CMK (cell line): ENCODE results near the gene BICD1.
"Not testable (repeated sequence)": the region's sequence is repeated elsewhere in the genome, so short reads cannot be mapped to it uniquely, and the experiment has no call there.

ENCODE experiments used
- DNase-seq: peaks from one replicate; pipeline ENCODE4 v3.0.0-alpha.2; 2010; ENCODE audit warnings: low read depth

BICD1 gene

DNA sequence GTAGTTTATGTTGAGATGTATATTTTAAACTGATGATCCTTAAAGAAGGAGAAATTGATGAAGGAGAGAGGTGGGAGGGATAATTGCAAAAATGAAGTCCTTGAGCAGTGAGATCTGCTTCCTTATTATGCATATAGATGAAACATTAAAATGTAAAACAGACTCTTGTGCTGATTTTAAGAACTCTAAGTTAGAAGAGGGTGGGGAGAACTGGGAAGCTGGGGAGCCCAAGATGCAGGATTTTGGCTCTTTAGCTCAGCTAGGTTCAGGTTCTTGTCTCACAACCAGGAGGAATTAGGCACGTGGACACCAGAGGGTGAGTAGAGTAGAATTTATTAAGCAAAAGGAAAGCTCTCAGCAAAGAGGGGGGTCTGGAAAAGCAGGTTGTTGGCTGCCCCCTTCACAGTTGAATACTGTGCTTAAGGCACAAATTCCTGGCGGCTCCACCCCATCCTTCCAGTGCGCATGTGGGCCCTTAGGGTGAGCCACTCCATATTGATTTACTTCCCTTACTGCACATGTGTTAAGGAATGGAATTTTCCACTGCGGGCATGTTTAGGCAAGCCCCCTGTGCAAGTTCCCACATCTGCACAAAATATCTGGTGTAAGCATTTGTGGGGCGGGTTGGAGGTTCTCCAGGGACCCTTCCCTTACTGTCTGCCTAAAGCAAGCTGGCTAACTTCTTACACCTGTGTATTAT is 141.9 kb downstream of the BICD1 start:
- DNase-seq, result no peak

GRCh38 chr12:32249777-32250176 is 143.1 kb downstream of the BICD1 start:
- no peak for DNase-seq

DNA sequence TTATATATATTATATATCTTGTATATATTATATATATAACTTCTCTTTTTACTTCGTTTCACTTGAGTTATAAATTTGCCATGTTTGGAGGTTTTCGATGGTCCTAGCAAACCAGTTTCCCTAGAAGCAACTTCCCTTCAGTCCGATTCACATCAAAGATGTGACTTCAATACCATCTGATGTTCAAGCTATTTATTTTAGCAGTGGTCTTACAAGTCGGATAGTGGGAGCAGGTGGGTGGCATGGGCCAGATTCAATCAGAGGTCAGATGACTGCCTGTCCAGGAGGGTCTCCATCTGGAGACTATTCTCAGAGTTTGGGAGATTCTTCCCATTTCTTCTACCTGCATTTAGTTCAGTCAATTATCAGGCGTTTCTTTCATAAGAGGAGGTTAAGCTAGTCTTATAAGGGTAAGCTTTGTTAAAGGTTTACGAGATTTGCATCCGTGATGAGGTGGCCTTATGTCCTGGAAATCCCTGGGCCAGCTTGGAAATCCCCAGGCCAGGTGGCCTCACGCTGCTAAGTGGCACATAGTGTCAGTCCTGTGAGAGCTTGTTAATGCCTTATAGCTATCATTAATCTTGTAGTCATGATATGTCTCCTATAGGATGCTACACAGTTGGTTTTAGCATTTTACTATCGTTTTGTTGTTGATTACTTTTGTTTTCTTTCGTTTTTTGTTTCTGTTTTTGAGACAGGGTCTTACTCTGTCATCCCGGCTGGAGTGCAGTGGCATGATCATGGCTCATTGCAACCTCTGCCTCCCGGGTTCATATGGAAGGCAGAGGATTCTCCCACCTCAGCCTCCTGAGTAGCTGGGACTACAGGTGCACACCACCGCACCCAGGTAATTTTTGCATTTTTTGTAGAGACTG is 145.8 kb downstream of the BICD1 start:
- DNase-seq, result no peak

- DNase-seq, result no peak
Measured at GRCh38 chr12:32253154-32253790, 146.6 kb downstream of the BICD1 start.

DNA sequence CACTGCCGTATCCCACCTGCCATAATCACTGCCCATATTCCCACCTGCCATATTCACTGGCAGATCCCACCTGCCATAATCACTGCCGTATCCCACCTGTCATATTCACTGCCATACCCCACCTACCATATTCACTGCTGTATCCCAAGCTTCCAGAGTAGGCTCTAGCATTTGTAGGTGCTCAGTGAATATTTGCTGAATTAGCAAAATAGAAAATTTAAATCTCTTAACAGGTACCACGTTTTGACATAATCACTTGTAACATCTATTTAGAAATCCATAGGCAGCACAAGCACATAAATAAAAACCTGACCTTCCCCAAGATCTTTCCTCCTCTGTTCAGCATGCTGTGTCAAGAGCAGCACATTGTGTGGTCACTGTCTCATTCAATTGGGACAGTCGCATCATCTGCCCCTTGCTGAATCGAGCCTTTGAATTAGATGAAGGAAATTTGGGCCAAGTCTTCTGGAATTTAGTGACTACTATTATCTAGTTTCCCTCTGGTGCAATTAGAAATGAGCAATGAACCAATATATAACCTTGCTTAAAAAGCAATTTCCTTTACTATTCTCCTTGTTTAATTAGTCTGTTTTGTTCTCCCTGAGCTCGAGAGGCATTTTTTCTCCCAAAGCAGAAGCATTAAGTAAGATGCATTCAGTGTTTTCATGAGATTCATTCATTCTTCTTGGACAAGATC is 147.8 kb downstream of the BICD1 start:
- DNase-seq, result no peak

DNA sequence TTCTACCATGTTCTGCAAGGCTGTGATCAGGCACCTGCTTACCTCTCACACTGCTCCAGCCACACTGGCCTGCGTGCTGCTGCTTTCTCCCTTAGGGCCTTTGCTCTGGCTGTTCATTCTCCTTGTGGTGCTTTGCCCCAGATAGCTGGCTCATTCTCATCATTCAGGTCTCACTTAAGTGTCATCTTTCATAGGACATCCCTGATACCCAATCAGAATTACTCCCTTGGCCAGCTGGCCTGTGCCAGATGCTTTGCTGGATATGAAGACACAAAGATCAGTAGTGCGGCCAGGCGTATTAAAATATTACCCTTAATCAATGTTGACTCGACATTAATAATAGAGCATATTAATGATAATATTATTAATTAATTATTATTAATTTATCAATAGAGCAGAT is 148.9 kb downstream of the BICD1 start:
- no peak for DNase-seq

DNA sequence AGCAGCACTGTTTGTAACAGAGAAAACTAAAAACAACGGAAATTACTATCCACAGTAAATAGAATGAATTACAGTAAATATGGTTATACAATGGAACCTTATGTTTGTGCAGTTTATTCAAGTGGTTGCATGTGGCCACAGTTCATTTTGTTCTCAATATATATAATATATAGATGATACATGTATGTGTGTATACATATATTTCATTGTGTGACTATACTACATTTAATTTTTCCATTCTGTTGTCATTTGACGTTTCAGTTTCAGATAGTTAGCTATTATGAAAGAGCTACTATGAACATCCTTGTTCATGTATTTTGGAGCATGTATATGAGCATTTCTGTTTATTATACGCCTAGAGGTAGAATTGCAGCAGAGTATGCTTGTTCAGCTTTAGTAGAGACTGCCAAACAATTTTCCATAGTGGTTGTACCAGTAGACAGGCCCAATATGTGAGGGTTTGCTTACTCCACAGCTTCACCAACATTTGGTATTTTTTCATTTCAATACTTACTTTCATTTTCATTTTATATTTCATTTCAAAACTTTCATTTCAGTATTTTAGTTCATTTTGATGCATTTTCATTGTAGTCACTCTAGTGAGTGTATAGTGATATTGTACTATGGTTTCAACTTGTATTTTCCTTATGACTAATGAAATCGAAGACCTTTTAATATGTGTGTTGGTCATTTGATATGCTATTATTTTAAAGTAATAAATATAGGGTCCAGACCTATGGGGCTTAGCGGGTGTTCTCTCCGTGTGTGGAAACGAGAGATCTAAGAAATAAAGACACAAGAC is 151.2 kb downstream of the BICD1 start:
- DNase-seq, result no peak

- DNase-seq, result no peak
Measured at GRCh38 chr12:32260696-32261095, 154.0 kb downstream of the BICD1 start.

DNA sequence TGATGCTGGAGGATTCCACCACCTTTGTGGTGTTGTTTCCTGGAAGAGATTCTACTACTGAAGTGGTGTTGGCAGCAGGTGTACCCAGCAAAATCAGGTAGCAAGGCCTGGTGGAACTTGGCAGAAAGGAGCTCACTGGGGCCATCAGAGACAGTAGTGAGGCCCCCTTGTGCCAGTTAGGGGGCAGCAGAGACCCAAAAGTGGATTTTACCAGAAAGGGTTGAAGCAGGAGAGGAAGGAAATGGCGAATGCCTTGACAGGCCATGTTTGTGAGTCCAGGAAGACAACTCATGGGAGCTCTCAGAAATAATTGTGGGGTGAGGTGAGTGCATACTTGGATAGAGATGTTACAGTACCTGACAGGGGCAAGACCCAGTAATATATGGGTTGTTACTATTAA is 155.0 kb downstream of the BICD1 start:
- no peak for DNase-seq

DNA sequence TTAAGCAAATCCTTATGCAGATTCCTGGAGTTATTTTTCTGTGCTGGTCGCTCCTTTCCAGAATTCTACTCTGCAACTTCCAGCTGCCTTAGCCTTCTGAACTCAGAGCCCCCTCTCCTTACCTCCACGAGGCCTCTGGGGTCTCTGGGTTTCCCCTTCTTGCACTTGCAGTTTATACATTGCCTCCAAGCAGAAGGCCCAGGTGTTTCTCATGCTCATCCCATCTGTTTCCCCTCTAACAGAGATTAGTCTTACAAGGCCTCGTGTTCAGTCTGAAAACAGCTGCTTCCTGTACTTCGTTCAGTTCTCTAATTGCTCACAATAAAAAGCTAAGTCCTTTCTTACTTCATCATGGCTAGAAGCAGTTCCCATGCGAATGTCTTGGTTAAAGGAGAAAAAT is 158.3 kb downstream of the BICD1 start:
- peak; percentile 29 for DNase-seq

DNA sequence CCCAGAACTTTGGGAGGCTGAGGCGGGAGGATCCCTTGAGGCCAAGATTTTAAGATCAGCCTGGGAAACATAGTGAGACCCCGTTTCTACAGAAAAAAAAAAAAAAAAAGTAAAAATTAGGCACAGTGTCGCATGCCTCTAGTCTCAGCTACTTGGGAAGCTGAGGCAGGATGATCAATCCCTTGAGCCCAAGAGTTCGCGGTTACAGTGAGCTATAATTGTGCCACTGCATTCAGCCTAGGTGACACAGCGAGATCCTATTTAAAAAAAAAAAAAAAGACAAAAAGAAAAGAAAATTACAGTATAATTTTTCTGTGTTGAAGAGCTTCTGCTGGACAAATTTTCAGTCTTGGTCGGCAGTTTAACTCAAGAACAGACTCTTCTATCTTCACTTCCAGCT is 158.8 kb downstream of the BICD1 start:
- no peak for DNase-seq

- DNase-seq, result no peak
Measured at GRCh38 chr12:32265951-32266350, 159.3 kb downstream of the BICD1 start.

DNA sequence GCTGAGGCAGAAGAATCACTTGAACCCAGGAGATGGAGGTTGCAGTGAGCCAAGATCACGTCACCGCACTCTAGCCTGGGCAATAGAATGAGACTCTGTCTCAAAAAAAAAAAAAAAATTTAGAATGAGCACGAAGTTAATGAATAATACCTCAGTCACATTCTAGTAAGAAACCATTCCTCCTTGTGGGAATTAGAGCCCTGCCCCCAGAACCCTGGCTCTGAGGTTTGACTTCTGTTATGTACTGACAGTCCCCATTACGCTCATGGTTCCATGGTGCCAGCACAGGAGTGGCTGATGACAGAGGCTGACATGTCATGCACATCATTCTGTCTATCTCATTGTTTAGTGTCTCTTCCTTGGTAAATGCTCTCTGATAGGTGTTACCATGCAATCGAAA is 160.1 kb downstream of the BICD1 start:
- no peak for DNase-seq

GRCh38 chr12:32270818-32271710 is 164.4 kb downstream of the BICD1 start:
- no peak for DNase-seq

DNA sequence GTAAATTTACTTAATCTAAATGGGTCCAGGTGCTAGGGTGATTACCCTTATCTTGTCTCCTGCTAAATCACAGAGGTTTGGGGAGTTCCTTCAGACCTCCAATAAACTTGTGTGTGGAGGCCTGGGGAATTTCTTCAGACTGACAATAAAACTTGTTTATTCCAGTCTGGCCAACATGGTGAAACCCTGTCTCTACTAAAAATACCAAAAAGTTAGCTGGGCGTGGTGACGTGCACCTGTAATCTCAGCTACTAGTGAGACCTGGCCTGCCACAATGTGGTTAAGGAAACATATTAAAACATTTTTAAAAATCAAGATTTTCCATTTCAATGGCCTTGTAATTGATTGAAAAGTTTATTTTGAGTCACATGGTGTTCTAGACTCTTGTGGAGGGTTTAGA is 165.8 kb downstream of the BICD1 start:
- no peak for DNase-seq

DNA sequence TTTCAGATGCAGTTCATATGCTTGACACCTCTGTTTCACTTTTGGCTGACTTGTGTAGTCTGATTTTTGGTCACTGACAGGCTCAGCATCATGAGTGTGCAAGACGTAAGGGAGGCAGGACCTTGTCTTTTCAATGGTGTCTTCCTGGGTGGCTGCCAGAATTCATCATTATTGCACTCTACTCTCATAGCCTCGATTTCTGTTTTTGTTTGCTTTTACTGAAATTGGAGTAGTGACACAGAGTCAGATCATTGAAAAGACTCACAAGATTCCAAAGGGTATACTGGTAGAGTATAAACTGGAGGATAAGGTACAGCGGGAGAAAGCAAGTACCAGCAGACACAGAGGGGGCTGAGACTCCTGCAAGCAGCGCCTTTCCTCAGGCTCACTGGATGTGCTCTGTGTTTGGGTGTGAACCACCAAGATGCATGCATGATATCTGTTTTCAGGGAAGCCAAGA is 166.4 kb downstream of the BICD1 start:
- DNase-seq, result no peak

- peak; percentile 18 for DNase-seq
Measured at GRCh38 chr12:32273712-32274111, 167.1 kb downstream of the BICD1 start.

DNA sequence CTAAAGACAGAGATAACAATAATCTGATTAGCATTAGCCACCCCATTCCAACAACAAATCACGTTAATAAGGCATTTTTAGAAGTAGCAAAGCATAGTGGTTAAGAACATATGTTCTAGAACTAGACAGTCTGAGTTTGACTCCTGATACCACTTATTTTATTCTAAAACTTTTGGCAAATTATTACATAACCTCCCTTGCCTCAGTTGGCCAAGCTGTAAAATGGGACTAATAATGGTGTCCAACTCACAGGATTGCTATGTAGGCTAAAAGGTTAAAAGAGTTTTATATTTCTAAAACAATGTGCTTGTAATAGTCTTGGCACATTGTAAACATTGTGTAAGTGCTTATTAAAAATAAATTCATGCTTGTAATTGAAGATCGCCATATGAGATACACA is 168.0 kb downstream of the BICD1 start:
- no peak for DNase-seq

DNA sequence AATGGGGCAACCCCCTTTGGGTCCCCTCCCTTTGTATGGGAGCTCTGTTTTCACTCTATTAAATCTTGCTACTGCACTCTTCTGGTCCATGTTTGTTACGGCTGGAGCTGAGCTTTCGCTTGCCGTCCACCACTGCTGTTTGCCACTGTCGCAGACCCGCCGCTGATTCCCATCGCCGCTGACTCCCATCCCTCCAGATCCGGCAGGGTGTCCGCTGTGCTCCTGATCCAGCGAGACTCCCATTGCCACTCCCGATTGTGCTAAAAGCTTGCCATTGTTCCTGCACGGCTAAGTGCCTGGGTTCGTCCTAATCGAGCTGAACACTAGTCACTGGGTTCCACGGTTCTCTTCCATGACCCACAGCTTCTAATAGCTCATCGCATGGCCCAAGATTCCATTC is 168.9 kb downstream of the BICD1 start:
- DNase-seq, result not testable (repeated sequence)

DNA sequence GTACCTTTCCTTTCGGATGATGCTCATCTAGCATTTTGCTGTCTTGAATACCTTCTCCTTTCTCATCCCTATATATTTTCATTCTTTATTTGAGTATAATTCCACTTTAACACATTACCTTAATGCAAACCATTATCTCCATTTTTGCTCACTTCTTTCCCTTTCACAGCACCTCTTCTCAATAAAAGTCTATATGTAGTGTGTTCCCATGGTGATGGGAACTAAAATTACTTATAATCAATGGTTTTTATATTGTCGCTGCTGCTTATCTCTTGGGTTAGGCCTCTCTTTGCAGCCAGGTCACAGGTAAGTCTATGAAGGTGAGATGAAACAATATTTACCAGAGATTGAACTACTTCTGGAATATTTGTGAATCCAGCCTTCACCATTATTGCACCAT is 171.1 kb downstream of the BICD1 start:
- no peak for DNase-seq
